Measurements from ENCODE around the gene STON2. TPM values are rescaled to one million over a fixed set of nuclear protein-coding genes. Genes with fewer than 3 reads are reported as not detected.

Gene STON2
- polyA plus RNA-seq, 1 donor: 20.5 TPM

DNA sequence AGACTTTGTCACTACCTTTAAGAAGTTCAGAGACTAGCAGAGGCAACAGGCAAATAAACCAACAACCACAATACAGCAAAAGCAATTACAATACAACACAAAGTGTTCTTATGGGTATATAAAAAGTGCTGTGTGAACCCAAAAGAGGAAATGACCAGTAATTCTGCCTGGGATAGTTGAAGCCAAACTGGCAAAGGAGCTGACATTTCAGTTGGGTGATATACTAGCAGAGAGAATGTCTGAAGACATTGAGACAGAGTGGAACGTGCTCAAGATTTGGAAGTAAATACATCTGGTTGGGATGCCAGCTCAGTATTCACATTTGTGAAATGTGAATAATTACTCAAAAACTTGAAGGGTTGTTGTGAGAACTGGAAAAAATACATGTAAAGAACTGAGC, 98.8 kb downstream of the STON2 start:
- DNase-seq: no peak

DNA sequence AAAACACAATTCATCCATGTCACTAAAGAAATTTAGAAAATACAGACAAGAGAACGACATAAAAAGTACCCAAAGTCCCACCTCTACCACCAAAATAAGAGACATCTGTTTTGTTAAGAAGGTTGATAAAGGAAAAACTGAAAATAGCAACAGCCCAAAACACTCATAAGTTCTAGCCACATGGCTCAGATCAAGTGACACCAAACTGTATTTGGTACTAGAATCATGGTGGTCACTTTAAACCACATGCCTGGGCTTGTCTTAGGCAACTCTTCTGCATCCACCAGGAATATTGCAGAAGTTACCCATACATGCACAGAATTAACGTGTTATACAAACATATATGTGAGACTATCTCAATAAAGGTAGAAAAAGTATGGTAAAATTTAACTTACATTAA, 101.2 kb downstream of the STON2 start:
- DNase-seq: no peak

DNA sequence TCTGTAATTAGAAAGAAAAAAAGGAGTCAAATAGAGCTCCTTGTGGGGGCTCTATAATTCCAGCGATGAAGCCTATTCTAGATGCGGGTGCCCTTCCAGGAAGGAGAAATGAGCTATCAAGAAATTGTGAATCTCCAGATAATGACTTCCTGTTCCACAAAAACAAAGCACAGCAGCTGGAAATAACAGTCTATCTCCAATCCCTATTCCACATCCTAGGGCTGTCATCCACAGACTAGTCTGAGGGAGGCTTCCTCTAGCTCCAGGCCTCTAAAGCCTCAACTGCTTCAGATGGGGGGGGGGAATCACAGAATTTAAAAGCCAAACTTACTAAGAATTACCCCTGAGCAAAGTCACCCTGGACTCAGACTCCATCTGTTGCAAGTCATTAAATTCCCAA, 102.0 kb downstream of the STON2 start:
- DNase-seq: no peak

DNA sequence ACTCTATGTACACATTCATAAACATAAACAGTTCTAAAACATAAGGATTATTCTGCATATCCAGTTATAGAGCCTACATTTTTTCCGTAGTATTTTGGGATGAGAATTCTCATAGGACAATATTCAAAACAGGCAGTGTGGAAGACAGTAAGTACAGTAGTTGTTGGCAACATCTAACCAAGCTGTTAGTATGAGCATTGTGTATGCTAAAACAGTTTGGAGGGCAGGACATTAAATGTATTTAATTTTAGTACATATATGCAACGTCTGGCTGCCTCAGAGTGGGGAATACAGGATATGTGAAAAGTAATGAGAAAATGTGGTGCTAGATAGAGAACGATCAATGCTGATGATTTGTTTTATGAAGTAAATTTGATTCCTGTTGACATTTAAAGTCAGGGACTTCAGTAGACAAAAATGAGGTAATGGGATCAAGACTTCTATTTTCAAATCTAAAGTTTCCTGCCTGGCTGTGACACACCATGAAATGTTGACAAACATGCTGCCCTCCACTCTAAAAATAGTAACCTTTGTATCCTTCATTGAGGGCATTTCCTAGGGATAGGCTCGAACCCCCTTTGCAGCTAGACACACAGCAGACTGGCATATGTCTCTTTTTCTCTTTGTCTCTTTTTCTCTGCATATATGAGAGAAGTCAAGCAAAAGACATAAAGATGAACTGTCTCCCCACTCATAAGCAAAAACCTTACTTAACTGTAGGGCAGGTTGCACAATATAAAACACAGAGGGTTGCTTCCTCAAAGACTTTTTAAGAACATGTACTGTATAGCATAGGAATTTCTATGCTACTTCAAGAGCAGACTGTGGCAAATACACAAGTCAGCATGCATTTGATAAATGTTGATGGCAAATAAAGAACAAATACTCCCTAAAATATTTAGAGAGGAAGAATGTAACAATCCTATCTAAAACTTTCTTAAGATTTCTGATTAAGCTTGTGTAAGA, 103.9 kb downstream of the STON2 start:
- DNase-seq: no peak

DNA sequence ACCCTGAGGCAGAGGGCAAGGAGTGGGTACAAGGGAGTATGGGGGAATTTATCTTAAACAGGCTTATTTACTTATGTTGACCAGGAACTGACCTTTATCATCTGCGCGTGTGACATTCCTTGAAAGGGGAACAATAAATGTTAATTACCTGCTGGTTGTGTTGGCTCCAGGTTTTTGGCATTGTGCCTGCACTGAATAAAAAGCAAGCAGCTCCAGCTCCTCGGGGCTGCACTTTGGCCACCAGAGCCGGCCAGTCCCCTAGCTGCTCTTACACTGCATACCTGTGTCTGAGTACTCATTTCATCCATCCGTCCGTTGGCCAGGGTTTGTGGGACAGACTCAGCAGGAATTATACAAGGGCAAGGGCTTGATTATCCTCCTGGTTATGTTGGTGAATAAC, 110.6 kb downstream of the STON2 start:
- DNase-seq: no peak

DNA sequence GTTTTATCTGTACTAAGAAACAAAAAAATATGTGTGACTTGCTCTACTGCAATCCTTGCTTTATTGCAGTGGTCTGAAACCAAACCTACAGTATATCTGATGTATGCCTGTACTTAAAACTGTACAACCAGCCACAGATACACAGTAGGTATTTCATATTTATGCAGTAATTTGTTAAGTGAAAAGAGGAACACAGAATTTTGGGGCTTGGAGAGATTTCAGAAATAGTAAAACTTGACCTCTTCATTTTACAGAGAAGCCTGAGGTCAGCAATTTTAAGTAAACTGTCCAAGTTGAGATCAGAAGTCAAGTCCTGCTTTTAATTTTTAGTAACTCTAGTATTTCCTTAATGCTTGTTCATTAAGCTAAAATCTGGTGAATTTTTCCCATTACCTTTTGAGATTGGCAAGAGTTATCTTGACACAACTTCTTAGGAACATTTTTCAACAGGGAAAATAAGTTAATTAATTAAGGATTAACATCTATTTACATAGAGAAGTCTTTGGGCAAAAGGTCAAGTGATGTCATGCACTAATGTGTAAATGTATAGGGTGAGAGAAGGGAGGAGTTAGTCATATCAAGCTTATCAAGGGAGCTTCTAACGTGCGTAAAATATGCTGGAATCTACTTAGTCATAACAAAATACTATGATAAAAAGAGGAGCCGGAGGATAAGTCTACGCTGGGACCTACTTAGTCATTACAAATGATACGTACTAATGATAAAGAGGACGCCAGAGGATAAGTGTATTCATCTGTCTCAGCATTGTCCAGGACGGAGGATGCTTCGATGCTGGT, 113.4 kb downstream of the STON2 start:
- no peak for DNase-seq

DNA sequence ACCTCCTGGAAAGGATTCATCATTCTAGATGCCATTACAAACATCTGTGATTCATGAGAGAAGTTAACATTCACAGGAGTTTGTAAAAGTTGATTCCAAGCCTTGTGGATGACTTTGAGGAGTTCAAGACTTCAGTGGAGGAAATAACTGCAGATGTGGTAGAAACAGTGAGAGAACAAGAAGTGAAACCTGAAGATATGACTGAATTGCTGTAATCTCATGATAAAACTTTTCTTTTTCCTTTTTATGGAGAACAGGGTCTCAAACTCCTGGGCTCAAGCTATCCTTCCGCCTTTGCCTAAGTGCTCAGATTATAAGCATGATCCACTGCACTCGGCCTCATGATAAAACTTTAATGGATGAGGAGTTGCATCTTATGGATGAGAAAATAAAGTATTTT, 114.9 kb downstream of the STON2 start:
- no peak for DNase-seq

DNA sequence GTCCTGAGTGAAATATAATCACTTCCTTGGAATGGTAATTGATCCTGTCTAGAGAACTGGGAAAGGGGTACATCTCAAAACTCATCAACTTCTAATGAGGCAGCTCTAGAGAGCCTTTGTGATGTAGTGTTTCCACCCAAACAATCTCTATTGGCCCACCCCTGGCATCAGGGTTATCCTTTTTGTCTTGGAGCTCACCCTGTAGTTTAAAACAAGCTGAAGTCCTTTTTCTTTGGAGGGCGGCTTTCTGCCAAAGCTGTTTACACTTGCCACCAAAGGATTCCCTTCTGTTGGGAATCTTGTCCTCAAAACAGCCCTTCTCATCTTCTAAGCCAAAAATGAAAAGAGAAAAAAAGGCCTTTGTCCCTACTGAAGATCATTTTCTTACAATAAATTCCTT, 118.8 kb downstream of the STON2 start:
- DNase-seq: no peak

DNA sequence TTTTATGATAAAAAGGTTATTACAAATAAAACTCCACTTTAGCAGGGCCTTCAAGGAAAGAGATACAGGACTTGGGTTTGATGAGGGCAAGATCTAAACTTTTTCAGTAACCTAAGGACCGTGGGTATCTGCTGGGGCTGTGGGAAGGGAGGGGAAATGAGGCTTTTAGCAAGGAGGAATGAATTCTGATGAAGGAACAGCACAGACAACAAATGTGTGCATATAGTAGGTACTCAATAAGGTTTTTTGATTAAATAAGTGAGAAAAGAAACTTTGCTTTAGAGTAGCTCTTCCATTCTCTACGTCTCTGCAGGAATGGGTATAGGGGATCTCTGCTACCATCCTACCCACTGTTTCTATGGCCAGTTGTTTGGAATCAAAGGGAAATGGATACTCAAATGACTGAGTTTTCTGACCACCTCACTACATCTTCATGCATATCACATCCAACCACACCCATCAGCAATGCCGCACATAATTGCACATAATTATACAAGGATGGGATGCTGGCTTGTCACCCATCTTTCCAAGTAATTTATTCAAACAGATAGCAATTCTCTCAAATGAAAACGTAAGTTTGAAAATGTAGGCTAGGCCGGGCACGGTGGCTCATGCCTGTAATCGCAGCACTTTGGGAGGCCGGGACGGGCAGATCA, 119.9 kb downstream of the STON2 start:
- DNase-seq: no peak

DNA sequence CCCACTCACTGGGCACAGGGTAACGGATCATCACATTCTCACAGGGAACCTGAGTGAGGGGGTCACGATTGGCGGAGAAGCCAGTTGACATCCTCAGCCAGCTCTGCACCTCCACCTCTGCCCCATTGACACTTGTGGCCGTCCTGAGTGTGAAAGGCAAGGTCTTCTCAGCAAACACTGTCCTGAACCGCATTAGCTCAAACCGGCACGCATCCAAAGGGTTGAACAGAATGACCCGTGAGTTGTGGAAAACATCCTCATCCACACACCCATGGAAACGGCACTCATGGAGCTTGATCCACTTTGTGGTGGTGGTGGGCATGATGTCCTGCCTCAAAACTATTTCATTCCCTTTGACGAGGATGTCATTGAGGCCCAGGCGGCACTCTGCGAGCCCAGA, 123.0 kb downstream of the STON2 start:
- no peak for DNase-seq

DNA sequence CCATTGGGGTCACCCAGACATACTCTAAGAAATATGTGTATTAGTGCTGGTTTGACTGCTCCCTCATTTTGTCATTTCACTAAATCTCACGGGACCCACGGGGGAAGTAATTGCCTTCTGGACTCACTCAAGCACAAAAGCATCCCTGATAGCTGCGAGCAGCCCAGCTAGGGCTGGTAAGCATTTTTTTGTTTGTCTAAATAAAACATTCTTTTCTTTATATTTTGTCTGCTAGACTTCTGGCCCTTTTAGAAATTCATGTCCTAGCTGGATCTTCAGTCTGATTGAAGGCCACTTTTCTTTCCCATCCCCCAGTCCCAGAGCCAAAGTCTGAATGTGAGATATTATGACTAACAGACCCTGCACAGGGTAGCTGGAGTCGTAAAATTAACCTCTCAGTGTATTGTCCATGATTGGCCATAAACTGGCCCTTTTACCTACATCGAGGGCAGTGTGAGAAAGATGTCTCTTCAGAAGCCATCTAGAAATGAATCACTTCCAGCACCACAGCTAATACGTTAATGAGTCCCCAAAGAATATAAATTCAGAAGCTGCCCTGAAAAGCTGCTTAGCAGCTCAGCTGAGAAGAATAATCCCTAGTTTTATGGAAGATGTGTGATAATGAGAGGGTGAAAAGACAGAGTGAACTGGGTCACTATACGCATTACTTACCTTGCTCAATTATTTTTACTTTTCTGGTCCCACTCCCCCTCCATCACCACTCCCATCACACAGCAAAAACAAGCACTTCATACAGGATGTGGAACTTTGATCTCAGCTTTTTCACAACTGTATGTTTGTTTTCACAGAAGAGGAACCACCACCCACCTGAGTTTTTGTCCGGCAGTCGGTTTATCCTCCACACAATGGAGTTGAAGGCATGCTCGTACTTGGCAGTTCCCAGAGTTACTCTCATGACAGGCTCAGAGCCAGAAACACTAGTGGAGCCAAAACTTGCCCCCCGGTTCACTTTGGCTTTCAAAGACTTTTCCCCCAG, 123.8 kb downstream of the STON2 start:
- DNase-seq: no peak

DNA sequence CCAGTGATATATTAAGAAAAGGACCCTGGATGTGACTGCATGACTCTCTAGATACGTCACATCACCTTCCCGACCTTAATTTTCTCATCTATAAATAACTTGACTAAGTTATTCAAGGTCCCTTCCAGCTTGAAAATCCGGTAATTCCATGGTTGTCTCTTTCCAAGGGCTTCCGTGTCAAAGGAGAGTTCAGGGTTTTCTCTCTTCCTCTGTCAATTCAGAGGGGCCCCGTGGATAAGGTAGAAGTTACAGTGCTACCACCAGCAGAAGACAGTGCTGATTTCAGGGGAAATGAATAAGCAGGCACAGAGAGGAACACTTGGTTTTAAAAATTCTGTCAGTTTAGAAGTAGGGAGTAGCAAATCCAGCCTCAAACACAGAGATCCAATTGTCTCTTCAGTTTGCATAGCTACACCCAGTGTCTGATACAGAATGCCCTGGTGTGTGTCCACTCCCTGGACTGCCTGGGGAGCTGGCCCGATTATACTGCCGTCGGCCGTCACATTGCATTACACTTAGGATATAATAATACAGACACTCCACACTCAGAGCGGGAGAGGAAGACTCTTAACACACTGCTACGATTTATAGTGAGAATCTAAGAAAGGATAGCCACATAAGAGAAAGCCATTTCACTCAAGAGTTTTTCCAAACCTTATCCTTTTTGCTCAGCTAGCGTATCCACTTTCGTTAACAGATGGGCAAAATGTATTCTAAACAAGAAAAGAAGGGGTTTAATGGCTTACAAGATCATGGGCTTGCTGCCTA, 124.6 kb downstream of the STON2 start:
- DNase-seq: no peak

DNA sequence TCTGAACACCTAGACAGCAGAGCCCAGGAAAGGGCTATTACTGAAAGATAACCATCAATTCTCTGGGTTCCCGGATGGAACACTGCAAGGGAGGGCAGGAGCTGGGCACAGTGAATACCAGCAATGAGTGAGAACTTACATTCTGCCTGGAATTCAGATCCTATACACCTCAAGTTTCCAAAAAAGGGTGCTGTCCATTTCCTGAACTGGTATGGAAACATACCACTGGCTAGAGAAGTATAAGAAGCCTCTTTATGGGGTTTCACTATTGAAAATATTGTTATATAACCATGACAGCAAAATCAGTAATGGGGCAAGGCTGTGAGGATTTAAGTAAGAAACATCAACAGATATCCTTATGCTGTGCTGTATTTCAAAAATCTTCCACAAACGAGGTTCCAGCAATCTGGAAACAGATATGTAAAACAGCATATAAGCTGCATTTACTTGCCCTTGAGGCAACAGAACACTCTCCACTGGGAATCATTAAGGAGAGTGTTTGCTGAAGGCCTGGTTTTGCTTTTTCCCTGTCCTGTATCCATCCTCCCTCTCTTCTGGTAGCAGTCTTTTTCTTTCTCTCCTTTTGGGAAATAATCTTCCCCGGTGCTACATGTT, 126.1 kb downstream of the STON2 start:
- peak; percentile 21 for DNase-seq

DNA sequence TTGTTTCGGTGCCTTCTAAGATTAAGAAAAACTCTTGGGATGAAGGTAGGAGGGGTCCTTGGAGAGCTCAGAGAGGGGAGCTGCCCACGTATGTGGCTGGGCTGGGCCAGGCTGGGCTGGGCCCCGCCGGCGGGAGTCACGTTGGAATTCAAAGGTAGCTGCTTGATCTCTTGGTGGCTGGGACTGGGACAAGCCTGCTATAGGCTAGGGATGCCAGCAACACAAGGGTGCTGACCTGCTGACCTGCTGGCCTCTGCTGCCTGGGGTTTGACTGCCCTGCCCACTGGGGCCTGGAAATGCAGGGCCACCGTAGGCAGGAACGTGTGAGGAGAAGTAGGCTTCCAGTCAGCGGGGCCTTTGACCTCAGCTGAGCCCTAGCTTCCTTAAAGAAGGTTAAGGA, 126.6 kb downstream of the STON2 start:
- no peak for DNase-seq

DNA sequence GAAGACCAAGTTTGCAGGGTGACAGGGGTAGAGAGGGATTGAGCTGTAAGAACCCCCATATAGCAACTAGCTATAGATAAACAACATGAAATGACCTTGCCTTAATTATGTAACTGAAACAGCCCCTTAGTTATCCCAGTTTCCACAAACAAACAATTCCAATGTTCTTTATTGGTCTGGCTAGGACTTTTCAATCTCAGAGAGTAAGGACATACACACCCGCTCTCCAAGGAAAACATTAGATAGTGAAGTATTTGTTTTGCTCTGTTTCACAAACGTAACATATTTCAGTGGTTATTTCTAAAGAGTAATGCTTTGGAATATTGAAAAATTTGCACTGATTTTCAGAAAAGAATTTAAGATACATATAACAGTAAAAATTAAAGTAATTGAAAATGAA, 127.8 kb downstream of the STON2 start:
- no peak for DNase-seq

DNA sequence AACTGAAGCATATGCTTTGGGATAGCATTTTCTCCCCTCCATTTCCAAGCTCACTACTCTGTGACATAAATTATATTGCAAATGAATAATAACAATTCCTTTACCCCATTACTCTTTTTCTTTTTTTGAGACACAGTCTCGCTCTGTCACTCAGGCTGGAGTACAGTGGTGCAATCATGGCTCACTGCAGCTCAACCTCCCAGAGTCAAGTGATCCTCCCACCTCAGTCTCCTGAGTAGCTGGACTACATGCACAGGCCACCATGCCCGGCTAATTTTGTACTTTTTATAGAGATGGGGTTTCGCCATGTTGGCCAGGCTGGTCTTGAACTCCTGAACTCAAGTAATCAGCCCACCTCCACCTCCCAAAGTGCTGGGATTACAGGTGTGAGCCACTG, 130.1 kb downstream of the STON2 start:
- DNase-seq: no peak

DNA sequence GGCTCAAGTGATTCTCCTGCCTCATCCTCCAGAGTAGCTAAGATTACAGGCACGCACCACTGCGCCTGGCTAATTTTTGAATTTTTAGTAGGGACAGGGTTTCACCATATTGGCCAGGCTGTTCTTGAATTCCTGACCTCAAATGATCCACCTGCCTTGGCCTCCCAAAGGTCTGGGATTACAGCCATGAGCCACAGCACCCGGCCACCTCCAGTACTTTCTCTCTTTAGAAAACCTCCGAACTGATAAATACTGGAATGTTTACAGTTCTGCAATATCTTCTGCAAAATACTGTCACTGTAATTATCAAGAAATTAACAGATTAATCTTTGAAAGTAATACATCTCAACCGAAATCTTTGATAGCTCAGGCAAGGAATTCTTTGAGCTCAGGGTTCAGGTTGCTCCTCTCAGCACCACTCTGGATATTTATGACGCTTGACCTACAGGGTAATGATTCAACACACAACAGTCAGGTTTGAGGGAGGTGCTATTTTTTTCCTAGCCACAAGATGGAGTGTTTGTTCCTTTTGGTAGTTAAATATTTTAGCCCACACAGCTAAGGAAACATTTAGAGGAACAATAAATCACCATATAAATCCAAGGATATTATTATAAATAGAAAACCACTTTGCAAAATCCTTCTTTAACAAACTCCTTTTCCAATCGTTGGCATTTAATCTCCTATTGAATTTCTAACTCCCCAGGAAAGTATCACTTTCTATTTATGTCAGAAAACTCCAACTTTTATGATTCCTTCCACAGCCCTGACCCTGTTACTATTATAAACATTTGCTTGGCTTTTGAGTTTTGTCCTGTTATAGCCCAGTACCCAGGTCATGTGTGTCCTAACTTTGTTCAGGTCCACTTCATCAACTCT, 130.8 kb downstream of the STON2 start:
- DNase-seq: peak; percentile 50

DNA sequence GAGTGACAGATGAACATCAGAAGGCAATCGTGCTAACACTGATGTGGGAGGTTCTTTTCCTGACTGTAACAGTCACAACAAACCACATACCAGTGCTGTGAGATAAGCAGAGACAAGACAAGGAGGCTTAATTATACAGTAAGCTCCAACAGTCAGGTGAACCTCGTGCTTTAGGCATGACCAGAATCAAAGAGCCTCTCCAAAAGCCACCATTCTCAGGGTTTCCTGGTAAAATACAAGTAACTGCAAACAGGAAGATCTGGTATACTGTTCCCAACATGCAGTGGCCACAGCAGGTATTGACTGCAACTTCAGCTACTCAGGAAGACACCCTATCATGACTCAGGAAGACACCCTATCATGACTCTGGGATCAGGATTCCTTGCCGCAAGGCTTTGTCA, 132.1 kb downstream of the STON2 start:
- no peak for DNase-seq

DNA sequence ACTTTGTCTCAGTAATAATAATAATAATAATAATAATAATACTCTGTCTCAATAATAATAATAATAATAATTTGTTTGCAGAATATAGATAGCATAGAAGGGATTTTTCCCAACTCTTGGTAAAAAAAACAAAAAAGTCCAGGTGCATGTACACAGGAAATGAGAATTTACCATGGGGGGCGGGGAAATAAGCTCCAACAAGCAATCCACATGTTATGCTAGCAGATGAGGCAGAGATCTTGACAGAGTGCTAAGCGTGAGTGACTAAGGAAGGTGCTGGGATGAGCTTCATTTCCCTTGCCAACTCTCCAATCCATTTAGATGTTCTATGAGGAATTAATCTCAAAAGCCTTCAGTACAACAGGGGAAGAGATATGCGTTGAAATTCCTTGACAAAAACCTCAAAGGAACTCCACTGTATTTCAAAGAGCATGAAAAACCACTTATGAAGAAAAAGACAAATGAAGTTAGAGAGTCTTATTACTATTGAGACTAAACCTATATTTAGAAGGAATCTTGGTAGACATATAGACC, 134.4 kb downstream of the STON2 start:
- no peak for DNase-seq

Data from hindlimb muscle (tissue), 1 donor.